DMS 273 (cell line): Measurements from ENCODE around the gene CDK5RAP2.
"Not testable (repeated sequence)": the region's sequence is repeated elsewhere in the genome, so short reads cannot be mapped to it uniquely, and the experiment has no call there.

Experiments used
- DNase-seq: peaks from one replicate; lab custom pipeline; 2025; ENCODE audit not compliant: unreplicated experiment; lab: John Stamatoyannopoulos, UW

The CDK5RAP2 gene

DNA sequence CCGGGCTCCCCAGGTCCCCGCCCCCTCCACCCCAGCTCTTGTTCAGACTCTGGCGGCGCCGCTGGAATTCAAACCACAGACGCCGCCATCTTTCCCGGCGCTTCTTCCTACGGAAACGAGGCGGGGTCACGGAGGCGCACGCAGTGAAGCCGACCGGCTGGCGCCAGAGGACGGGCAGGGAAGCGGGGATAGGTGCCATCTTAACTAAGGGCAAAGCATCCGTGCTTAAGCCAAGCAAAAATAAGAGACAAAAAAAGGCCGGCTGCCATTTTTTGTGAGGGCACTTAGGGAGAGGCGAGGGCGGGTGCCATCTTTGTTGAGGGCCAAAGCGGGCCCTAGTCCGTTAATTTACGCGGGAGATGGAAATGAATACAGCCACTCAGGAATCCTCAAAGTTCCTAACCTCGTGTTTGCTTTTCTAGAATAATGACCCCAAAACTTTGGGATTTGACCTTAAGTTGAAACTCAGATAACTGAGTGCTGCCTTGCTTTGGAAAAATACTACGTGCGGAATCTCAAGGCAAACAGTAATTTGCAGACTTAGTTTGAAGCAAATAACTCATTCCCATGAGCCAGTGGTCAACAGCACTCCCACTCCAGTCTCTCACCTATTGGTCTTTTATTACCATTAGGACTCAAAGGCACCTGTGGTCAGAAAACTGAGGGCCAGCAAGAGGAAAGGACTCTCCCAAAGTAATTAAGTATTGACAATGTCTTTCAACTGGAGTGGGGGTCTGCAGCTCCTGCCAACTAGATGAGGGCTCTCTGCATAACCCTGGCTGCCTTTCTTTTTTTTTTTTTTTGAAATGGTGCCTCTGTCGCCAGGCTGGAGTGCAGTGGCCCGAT, at the start of gene CDK5RAP2:
Gene CDK5RAP2, minus strand, starts transcription at position 117 of the 846 bp plus-strand sequence. CDS start 189 bp downstream, outside the sequence.
- peak; percentile 99 for DNase-seq

DNA sequence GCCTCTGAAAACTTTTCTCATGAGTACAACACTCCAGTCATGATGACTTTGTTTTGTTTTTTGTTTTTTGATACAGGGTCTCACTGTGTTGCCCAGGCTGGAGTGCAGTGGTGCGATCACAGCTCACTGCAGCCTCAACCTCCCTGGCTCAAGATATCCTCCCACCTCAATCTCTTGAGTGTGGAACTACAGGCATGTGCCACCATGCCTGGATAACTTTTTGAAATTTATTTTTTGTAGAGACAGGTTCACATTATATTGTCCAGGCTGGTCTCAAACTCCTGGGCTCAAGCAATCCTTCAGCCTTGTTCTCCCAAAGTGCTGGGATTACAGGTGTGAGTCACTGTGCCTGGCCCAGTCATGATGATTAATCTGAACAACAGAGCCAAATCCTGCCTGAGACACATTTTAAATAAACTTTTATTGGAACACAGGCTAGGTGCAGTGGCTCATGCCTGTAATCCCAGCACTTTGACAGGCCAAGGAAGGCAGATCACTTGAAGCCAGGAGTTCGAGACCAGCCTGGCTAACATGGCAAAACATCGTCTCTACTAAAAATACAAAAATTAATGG, 49.0 kb upstream of the CDK5RAP2 start:
- DNase-seq: not testable (repeated sequence)

DNA sequence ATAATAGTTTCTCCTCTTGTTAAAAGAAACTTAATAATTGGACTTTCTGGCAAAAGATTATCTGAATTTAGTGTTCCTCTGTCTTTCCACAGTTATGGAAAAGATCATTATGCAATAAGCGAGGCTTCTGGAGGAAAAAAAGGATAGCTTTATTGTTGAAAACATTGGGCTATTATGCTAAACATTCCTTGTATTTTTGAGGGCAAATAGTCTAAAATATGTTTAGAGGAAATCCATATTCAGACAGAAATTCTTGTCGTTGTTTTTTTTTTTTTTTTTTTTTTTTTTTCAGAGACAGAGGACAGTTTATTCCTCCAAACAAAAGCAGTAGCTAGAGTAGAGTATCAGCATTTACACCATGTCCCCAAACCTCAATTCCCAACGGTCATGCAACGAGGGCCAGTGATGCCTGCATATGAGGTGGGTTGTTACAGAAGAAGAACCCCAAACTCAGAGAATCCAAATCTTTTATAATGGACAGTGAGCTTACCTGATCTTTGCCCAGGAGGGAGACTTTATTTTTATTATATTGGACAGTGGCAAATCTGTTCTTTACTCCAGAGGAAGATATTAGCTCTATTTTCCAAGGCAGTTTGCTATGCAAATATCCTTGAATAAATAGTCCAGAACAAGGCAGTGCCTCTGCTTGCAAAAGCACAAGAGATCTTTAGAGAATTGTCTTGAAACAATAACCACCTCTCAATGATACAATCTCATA, 48.4 kb upstream of the CDK5RAP2 start:
- DNase-seq: no peak

DNA sequence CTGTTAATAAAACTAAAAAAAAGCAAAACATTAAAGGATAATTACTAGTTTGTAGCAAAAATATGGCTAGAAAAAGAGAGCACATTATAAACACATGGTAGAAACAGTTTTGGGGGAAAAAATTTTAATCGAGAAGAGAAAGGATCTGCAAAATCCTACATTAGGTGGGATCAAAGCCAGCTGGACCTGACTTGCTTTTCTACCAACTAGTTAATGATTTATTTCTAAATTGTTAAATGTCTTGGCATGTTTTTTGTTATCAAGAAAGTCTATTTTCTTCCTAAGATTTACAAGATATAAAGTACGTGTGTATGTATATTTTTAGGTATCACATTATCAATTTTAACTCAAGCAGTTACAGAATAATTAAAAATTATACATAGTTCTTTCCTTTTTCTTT, 47.1 kb upstream of the CDK5RAP2 start:
- no peak for DNase-seq

DNA sequence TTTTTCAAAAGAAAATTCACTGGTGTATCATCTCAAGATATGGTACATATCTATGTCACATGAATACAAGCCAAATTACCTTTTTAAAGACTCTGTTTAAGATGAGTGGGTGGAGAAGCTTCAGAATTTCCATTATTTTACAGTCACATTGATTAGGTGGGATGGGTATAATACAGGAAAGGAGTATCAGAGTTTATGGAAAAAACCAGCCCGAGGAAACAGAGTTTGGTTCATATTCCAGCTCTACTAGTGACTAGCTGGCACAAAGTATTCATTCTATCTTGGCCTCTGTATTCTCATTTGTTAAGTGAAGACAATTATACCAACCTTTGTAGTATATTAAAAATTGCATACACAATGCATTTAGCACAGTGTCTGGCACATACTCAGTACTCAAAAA, 46.5 kb upstream of the CDK5RAP2 start:
- DNase-seq: no peak

DNA sequence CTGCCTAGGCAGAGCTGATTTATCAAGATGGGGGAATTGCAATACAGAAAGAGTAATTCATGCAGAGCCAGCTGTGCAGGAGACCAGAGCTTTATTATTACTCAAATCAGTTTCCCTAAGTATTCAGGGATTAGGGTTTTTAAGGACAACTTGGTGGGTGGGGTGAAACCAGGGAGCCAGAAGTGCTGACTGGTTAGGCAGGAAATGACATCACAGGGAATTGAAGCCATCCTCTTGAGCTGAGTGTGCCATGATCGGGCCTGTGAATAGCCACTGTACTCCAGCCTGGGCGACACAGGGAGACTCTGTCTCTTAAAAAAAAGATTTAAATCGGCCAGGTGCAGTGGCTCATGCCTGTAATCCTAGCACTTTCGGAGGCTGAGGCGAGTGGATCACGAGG, 45.3 kb upstream of the CDK5RAP2 start:
- peak; percentile 32 for DNase-seq

DNA sequence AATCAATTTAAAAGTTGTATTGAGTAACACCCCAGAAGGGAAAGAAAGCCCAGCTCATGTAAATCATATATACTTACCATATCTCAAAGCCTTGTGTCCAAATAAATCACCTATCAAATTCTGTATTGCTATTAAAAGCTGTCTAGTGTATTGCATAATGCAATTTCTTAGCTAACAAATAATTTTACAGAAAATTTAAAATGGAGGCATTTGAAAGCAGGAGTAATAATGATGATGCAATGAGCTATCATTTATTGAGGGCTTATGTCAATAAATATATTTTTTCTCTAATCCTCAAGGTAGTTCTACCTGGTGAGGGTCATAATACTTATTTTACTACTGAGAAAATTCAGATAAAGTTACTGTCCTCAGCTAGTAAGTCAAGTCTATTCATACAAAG, 42.8 kb upstream of the CDK5RAP2 start:
- DNase-seq: no peak

DNA sequence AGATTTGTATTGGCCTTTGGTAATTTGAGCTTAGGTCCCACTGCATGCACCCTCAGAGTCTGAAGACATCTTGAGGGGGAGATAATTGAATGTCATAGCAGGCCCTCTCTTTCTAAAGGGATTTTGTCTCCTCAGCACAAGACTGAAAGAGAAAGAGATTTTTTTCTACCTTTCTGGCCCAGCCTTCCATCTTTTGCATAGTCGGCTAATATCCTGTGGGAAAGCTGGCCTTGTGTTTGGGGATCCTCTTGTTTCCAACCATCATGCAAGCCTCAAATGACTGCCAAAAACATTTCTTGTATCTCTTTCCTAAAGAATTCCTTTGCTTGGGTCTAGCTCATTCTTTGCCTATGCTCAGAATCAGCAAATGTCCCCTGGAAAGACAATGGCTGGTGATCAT, 42.0 kb upstream of the CDK5RAP2 start:
- DNase-seq: no peak

DNA sequence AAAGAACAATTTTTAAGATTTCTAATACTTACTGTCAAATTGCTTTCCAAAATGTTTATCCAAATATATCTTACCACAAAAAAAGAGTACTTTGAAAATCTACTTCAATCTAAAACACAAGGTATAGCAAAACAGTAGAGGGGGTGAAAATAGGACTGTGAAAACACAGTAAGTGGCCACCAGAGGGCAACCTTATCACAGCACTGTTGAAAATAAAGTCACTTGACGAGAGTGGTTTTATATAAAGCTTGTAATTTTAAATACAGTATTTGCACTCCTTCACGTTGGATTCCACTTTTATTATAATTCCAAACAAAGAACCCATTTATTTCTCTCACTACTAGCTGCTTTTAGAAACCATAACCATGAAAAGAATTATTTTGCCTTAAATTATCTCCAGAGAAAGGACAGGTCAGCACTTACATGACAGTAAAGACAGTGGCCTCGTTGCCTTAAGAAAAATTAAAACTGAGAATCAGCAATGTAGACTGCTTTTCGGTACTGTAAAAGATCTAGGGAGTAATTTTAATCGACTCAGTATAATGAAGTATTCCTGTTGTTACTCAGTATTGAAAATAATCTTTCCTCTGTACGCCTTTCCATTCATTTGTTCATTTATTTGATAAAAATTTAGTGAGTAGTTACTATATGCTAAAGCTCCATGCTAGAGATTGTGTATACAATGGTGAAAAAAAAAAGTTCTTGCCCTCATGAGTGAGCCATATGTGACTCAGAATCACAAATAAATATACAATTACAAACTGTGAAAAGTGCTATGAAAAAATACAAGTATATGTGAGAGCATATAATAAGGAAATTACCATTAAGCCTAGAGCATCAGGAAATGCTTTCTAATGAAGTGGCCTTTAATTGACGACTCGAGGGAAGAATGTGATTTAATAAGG, 40.0 kb upstream of the CDK5RAP2 start:
- DNase-seq: peak; percentile 75

DNA sequence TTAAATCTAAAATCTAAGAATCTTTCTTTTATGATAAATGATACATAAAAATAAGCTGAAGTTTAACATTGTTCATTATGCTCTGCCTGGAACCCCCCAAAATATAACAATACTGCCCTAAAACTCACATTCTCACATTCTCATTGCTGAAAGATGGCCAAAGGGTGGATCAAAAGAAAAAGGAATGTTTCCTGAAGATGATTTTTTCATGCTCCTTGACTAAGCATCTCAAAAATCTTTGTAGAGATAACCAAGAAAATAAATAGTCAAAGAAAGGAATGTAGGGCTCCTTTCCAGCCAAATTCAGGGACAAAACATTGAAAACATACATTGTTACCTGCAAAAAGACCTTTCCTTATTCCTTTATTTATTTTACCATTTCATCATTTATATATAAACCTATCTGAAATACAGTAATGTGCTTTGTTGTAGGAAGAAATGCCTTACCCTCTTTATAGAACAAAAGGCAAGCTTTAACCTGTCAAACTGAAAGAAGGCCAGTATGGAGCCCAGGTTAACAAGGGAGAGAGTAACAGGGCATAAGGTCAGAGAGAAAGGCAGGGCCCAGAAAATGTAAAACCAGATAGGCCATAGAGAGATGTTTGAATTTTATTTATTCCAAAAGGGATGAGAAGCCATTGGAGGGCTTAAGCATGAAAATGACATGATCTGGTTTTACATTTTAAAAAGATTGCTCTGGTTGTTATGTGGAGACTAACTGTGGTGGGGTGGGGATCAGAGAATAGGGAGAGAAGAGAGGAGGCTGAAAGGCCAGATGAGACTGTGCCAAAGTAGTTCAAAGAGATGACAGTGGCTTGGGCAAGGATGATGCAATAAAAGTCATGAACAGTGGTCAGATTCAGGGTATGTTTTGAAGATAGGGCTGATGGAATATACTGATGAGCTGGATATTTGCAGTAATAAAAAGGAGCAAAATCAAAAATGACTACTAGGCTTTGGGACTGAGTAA, 37.3 kb upstream of the CDK5RAP2 start:
- DNase-seq: no peak

DNA sequence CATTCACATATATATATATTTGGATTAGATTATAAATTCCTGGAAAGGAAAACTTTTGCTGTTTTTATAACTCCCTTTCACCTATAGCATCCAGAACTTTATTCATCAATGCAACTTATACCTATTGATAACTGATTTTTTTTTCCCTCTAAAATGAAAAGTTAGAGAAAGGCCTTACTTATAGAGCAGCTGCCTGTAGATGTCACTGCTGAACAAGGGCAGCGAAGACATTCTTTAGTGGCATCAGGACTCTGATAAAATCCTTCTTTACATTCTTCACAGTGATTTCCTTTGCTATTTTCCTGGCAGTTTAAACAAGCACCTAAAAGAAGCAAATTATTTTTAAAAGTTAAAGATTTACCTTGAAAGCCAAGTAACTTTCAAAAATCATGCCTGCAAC, 32.3 kb upstream of the CDK5RAP2 start:
- DNase-seq: peak; percentile 17

DNA sequence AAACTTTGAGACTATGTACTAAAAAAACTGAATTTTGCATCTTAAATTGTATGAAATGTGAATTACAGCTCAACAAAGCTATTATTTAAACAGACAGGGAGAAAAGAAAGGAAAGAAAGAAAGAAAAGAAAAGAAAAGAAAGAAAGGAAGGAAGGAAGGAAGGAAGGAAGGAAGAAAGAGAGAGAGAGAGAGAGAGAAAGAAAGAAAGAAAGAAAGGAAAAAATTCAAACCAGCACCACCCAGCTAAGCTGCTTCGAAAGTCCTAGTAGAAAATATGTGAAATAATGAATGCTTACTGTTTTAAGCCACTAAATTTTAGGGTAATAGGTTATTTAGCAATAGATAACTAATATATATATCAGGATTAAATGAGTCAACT, 31.7 kb upstream of the CDK5RAP2 start:
- DNase-seq: no peak

DNA sequence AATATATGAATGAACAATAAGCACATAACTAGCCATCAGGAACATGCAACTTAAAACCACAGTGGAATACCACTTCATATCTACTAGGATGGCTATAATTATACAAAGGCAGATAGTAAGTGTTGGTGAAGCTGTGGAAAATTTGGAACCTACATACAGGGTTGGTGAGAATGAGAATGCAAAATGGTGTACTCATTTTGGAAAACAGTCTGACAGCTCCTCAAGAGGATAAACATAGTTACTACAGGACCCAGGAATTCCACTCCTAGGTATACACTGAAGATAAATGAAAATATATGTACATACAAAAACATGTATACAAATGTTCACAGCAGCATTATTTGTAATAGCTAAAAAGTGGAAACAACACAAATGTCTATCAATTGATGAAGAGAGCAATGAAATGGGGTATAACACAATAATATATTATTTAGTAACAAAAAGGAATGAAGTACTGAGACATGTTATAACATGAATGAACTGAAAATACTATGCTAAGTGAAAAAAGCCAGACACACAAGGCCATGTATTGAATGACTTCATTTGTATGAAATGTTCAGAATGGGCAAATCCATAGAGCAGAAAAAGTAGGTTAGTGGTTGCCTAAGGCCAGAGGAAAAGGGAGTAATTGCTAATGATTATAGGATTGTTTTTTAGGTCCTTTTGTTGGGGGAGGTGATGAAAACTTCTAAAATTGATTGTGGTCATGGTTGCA, 31.2 kb upstream of the CDK5RAP2 start:
- DNase-seq: peak; percentile 33

DNA sequence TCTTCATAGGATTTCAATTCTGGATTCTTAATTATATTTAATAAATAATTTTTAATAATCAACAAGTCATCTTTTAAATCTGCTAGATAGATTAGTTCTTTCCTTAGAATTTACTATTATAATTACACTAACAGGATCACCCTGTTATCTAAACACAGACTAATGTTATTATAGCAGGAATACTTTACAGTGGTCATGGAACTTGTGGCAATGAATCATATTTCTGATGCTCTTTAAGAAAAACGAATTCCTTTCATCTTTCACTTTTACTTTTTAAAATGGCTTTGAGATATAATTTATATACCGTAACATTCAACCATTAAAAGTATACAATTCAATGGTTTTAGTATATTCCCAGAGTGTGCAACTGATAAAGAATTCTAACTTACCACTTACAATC, 29.7 kb upstream of the CDK5RAP2 start:
- no peak for DNase-seq

DNA sequence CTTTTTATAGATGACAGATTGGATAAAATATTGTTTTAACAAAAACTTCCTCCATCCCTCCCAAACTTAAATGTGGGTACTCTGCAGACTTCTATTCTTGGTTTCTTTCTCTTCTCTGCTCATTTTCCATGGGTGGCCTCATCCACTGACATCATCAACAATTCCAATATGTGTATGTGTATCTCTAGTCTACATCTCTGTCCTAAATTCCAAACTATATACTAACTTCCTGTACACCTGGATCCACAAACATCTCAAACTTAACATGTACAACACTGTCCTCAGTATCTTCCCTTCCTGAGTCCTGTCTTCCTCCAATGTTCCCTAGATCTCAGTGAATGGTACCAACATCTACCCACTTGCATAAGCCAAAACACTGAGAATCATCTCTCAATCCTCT, 28.5 kb upstream of the CDK5RAP2 start:
- DNase-seq: no peak

DNA sequence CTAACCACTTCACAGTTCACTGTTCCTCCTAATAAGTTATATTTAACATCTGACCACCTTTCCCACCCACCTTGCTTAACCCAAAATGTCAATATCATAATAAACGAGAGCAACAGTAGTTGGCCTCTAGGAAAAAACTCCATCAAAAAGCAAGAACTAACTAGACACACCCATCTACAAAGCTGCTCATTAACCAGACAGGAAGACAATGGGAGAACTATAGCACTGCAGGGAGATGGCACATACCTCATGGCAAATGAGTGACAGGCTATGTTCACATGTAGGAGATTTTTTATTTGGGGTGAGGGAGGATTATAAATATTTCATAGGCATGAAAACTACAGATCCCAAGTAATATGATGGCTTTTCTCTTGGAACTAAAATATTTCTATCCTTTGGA, 23.6 kb upstream of the CDK5RAP2 start:
- DNase-seq: no peak

DNA sequence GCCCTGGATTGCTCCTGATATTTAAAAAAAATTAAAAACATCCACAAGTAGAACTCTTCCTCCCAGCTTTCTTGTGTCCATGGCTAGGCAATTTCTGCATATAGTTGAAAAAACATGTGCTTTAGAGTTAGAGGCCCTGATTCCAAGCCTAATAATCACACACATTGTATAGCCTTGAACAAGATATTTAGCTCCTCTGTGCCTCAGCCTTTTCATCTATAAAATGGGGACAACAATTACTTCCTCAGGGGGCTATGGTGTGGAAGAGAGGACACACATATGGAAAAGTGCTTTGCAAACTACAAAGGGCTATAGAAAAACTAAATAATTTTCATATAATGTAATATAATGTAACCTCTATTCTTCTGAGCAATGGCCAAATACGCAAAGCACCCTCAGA, 23.0 kb upstream of the CDK5RAP2 start:
- DNase-seq: no peak

DNA sequence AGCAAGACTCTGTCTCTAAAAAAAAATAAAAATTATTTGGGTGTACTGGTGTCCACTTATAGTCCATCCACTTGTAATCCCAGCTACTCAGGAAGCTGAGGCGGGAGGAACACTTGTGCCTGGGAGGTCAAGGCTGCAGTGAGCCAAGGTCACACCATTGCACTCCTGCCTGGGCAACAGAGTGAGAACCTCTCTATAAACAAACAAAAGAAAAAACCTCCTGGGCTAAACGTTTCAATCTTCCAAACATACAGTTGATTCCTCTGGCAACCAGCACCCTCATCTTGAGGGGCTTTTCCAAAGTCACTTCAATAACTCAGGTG, 13.9 kb upstream of the CDK5RAP2 start:
- DNase-seq: no peak

DNA sequence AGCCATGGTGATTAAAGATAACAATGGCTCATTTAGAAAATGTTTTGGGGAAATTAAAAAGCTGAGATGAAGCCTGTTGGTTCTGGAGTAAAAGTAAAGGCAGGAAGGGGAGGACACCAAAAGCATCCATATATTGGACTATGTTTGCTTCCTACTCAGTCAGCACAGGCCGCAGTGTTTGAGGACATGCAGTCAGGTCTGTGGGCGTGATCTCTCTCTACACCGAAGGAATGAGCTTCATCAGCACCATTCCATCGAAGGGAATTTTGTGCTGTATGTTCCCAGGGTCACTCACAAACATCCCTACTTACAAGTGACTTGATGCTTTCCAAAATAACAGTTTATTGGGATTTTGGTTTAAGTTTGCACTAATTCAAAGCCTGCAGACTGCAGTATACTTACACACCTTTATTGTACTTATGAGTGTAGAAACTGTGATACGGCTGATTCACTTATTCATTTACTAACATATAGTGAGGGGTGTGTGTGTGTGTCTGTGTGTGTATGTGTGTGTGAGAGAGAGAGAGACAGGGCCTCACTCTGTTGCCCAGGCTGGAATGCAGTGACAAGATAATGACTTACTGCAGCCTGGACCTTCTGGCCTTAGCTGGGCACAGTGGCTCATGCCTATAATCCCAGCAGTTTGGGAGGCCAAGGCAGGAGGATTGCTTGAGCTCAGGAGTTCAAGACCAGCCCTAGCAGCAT, 13.4 kb upstream of the CDK5RAP2 start:
- no peak for DNase-seq
